A204.1 (cell line): ENCODE results near the gene UGT1A8.
"Not testable (repeated sequence)": the region's sequence is repeated elsewhere in the genome, so short reads cannot be mapped to it uniquely, and the experiment has no call there.

Source experiments
- FAIRE-seq: peaks from 2 replicates; lab custom pipeline; 2012; peaks lifted over from hg19 to GRCh38; lab: Jason Lieb, UNC

Gene UGT1A8

GRCh38 chr2:233728723-233729301 is 111.4 kb downstream of the UGT1A8 start, which contains the start of gene UGT1A3:
Gene UGT1A3 (plus strand): TSS chr2:233729042. CDS start chr2:233729127, 85 bp downstream.
- no peak for FAIRE-seq

GRCh38 chr2:233736868-233737653 is 119.6 kb downstream of the UGT1A8 start:
- FAIRE-seq = not testable (repeated sequence)

GRCh38 chr2:233740870-233741269 is 123.4 kb downstream of the UGT1A8 start:
- no peak for FAIRE-seq

- FAIRE-seq = no peak
Observed at GRCh38 chr2:233743464-233744259, 126.2 kb downstream of the UGT1A8 start.

- FAIRE-seq = no peak
Observed at GRCh38 chr2:233745073-233745755, 127.8 kb downstream of the UGT1A8 start.

- not testable (repeated sequence) for FAIRE-seq
Observed at GRCh38 chr2:233745838-233746237, 128.4 kb downstream of the UGT1A8 start.

- no peak for FAIRE-seq
Observed at GRCh38 chr2:233746475-233747282, 129.2 kb downstream of the UGT1A8 start.

GRCh38 chr2:233747283-233747544 is 129.8 kb downstream of the UGT1A8 start:
- FAIRE-seq = no peak

- FAIRE-seq = not testable (repeated sequence)
Observed at GRCh38 chr2:233750689-233751088, 133.3 kb downstream of the UGT1A8 start.

- FAIRE-seq = not testable (repeated sequence)
Observed at GRCh38 chr2:233751212-233752009, 134.0 kb downstream of the UGT1A8 start.

- no peak for FAIRE-seq
Observed at GRCh38 chr2:233754872-233755611, 137.6 kb downstream of the UGT1A8 start.

GRCh38 chr2:233756429-233757081 is 139.1 kb downstream of the UGT1A8 start:
- FAIRE-seq = no peak

GRCh38 chr2:233758141-233758540 is 140.7 kb downstream of the UGT1A8 start:
- no peak for FAIRE-seq

- FAIRE-seq = no peak
Observed at GRCh38 chr2:233758849-233759248, 141.4 kb downstream of the UGT1A8 start.

- FAIRE-seq = no peak
Observed at GRCh38 chr2:233760043-233760442, 142.6 kb downstream of the UGT1A8 start, which contains the start of gene UGT1A1. Gene UGT1A1 (plus strand): TSS chr2:233760270. CDS start chr2:233760288, 18 bp downstream.

GRCh38 chr2:233761040-233761769 is 143.8 kb downstream of the UGT1A8 start:
- no peak for FAIRE-seq

- FAIRE-seq = no peak
Observed at GRCh38 chr2:233764264-233764663, 146.8 kb downstream of the UGT1A8 start.

GRCh38 chr2:233764761-233765160 is 147.3 kb downstream of the UGT1A8 start:
- FAIRE-seq = no peak

GRCh38 chr2:233766416-233766815 is 149.0 kb downstream of the UGT1A8 start:
- no peak for FAIRE-seq
